ENCODE data around the gene TTLL11.

- no peak for TF ChIP-seq POLR2A (IDR thresholded peaks at IDR 0.05)
- no peak for TF ChIP-seq CTCF (IDR thresholded peaks at IDR 0.05)
Measured at GRCh38 chr9:122091682-122092592, 1.2 kb downstream of the TTLL11 start.
